A172 (cell line): Measurements from ENCODE around the gene LENG9. TPM values are rescaled to one million over a fixed set of nuclear protein-coding genes. Genes with fewer than 3 reads are reported as not detected.
"Not testable (repeated sequence)": the region's sequence is repeated elsewhere in the genome, so short reads cannot be mapped to it uniquely, and the experiment has no call there.

Source experiments
- DNase-seq: peaks from one replicate; pipeline ENCODE4 v3.0.0-alpha.2; 2015; ENCODE audit warnings: low spot score
- total RNA-seq: library from RNA; depleted of rRNA; stranded (reverse); fragments of >200 nt; shearing (Covaris generic); gene quantifications from 2 replicates; pipeline ENCODE4 v1.2.3, GENCODE V29; 2014

Gene LENG9
- total RNA-seq, 1 experiment from 2014 or later, result not detected

- DNase-seq, result no peak
Measured at GRCh38 chr19:54459282-54460229, 4.0 kb downstream of the LENG9 start.

GRCh38 chr19:54458648-54459281 lies 4.8 kb downstream of the LENG9 start:
- DNase-seq, result no peak

GRCh38 chr19:54457773-54458647 lies 5.6 kb downstream of the LENG9 start:
- DNase-seq, result no peak

- DNase-seq, result no peak
Measured at GRCh38 chr19:54456423-54457373, 6.9 kb downstream of the LENG9 start.

GRCh38 chr19:54455786-54456422 lies 7.7 kb downstream of the LENG9 start:
- DNase-seq, result no peak

DNA sequence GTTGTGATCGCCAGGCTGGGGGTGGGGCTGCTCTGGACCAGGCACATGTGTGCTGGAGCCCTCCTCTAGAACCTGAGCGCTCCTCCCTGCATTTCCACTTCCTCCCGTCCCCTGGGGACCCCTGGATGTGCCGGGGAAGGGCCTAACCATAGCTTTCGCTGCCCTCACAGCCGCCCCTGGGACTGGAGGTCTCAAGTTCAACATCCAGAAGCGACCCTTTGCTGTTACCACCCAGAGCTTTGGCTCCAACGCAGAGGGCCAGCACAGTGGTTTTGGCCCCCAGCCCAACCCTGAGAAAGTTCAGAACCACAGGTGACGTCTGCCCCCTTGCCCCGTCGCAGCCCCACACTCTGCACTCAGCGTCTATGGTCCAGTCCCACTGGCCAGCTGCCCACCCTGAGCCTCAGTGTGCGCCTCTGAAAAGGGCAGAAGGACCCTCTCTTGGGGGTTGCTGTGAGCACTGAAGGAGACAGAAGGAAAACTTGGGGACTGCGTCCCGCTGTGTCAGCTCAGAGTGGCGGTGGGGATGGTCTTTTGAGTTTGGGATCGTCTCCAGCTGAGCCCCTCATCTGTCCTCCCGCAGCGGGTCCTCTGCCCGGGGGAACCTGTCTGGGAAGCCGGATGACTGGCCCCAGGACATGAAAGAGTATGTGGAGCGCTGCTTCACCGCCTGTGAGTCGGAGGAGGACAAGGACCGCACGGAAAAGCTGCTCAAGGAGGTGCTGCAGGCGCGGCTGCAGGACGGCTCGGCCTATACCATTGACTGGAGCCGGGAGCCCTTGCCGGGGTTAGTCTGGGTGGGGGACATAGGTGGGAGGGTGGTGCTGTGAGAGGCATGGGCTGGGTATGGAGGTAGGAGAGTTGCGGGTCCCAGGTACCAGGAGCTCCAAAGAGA lies 8.6 kb downstream of the LENG9 start:
- no peak for DNase-seq

DNA sequence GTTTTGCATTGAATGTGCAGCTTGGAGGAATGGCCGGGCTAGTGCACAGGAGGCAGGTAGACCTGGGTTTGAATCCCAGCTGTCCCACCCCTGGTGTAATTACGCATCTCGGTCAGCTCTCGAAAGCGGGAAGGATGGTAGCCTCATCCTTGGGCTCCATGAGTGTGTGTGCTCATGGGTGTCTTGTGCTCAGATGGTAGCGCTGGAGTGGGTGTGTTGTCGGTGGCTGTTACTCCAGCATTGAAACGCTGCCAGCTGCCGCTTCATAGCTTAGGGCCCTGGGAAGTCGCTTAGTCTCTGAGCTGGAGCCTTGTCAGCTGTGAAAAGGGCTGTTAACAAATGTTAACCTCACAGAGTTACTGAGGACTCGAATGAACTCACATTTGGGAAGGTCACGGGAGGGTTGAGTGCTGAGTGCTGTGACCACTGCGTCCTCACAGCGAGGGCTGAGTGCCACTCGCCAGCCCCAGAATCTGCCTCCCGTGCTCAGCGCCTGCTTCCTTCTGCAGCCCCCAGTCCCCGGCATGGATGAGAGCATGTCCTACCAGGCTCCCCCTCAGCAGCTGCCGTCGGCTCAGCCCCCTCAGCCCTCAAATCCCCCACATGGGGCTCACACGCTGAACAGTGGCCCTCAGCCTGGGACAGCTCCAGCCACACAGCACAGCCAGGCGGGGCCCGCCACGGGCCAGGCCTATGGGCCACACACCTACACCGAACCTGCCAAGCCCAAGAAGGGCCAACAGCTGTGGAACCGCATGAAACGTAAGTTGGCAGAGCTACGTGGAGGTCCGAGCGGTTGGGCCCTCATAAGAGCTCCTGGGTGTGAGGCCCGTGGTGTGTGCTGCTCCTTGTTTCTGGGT lies 9.4 kb downstream of the LENG9 start:
- DNase-seq, result no peak

GRCh38 chr19:54452626-54453025 lies 11.0 kb downstream of the LENG9 start:
- DNase-seq, result no peak

DNA sequence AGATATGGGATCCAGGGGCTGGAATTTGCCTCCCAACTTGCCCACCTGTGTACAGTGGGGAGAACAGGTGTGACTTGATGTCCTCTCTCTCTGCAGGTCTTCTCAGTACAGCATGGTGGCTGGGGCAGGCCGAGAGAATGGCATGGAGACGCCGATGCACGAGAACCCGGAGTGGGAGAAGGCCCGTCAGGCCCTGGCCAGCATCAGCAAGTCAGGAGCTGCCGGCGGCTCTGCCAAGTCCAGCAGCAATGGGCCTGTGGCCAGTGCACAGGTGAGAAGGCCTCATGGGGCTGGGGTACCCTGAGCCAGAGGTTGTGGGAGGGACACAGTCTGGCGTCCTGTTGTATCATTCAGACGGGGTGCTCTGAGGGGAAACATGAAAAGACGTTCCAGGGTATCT lies 11.6 kb downstream of the LENG9 start:
- no peak for DNase-seq

GRCh38 chr19:54451331-54451871 lies 12.2 kb downstream of the LENG9 start:
- peak; percentile 32 for DNase-seq

DNA sequence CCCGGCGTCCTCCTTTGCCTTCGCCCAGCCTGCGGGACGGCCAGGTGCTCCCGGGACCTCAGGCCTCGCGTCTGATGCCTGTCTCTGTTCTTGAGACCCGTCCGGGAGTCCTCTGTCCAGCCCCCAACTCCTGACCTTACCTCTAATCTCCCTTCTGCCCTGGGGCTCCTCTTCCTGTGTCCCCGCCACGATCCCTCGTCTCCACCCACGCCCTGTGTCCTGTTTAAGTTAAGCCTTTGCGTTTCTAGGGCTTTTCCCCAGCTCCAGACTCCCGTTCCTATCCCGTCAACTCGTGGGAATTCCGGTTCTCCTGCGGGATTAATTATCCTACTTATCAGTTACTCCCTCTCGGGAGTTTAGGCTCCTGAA lies 13.9 kb downstream of the LENG9 start:
- no peak for DNase-seq

- peak; percentile 96 for DNase-seq
Measured at GRCh38 chr19:54448774-54449700, 14.5 kb downstream of the LENG9 start, which contains the start of gene LENG8. Gene LENG8 (plus strand): TSS chr19:54449199. CDS start chr19:54451345, 2,146 bp downstream.

GRCh38 chr19:54448040-54448773 lies 15.4 kb downstream of the LENG9 start:
- DNase-seq, result peak; percentile 60

DNA sequence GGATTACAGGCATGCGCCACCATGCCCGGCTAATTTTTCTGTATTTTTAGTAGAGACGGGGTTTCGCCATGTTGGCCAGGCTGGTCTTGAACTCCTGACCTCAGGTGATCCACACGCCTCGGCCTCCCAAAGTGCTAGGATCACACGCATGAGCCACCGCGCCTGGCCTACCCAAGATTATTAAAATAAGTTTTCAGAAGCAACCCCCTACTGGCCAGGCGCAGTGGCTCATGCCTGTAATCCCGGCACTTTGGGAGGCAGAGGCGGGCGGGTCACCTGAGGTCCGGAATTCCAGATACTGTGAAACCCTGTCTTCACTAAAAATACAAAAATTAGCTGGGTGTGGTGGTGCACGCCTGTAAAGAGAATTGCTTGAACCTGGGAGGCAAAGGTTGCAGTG lies 17.2 kb downstream of the LENG9 start:
- not testable (repeated sequence) for DNase-seq

DNA sequence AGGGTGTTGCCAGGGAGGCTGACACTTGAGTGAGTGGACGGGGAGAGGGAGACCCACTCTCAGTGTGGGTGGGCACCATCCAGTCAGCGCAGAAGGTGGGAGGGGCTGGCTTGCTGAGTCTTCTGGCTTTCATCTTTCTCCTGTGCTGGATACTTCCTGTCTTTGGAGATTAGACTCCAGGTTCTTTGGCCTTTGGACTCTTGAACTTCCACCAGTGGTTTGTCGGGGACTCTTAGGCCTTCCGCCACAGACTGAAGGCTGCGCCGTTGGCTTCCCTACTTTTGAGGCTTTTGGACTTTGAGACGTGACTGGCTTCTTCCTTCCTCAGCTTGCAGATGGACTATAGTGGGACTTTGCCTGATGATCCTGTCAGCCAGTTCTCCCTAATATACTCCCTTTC lies 18.8 kb downstream of the LENG9 start:
- no peak for DNase-seq

DNA sequence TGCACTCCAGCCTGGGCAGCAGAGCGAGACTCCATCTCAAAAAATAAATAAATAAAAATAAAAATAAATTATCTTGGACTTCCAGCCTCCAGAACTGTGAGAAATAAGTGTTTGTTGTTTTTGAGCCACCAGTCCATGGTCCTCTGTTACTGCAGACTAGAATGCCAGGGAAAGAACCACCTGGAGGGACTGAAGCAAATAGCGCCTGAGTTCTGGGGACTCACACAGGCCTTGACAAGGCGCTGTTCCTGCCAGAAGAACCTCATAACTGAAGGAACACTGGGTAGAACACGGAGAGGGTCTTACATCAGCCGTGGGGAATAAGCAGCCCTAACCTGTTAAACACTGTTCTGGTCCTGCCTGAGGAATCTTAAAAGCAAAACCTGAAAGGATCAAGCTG lies 22.9 kb downstream of the LENG9 start:
- DNase-seq, result no peak
